GM12878 (cell line): ENCODE measurements around the gene CHCHD2. TPM values are rescaled to one million over a fixed set of nuclear protein-coding genes. Genes with fewer than 3 reads are reported as not detected.

ENCODE experiments used
- ATAC-seq: fragments of 200-7000 bp; cut with Tn5 transposase; 3 replicates; pipeline ENCODE4 v1.9.1; 2020; ENCODE audit warnings: mild to moderate bottlenecking, moderate library complexity
- BruUV-seq: library from RNA; stranded (reverse); fragments of 400-500 nt; replicated peaks from 2 replicates; lab custom pipeline; 2021; lab: Mats Ljungman, UMichigan
- CTCF ChIA-PET: fragments of 300-600 bp; sonication (Branson Sonifier 250); formaldehyde crosslinking; extraction: SDS; loops from one replicate; lab custom pipeline; 2021; ENCODE audit warnings: inconsistent platforms; lab: Yijun Ruan, JAX
- POLR2A ChIA-PET: fragments of 350-600 bp; formaldehyde crosslinking; extraction: SDS; loops from one replicate; lab custom pipeline; 2021; ENCODE audit warnings: inconsistent platforms; lab: Charles Lee
- RAD21 ChIA-PET: fragments of 300-600 bp; sonication (Branson Sonifier 250); formaldehyde crosslinking; loops from one replicate; lab custom pipeline; 2023; ENCODE audit warnings: antibody characterized with exemption; ENCODE audit not compliant: unreplicated experiment; lab: Charles Lee
- SMC1A ChIA-PET: fragments of 300-600 bp; sonication (Branson Sonifier 250); formaldehyde crosslinking; loops from one replicate; lab custom pipeline; 2023; ENCODE audit not compliant: unreplicated experiment, uncharacterized antibody; lab: Charles Lee
- DNase-seq: peaks from one replicate; pipeline ENCODE4 v3.0.0-alpha.2; 2011; ENCODE audit warnings: low read depth, low spot score
- FAIRE-seq: peaks from 3 replicates; lab custom pipeline; 2011; peaks lifted over from hg19 to GRCh38; lab: Jason Lieb, UNC
- H2AFZ ChIP-seq: 2 replicates; pipeline ENCODE4 v1.6.0; 2011; ENCODE audit warnings: low read depth, low read length, control low read depth; ENCODE audit not compliant: control insufficient read depth
- H3K27ac ChIP-seq: 2 replicates; pipeline ENCODE4 v1.5.1; 2011; ENCODE audit warnings: control low read depth; ENCODE audit not compliant: control insufficient read depth, insufficient read depth
- H3K27me3 ChIP-seq, 2 experiments: replicated peaks in 1 of 2; 2 replicates each; pipeline versions ENCODE4 v1.6.0 to v1.6.1; 2011; ENCODE audit warnings: low read length in 1 of 2; ENCODE audit not compliant: control insufficient read depth in 2 of 2, insufficient read depth in 2 of 2
- H3K36me3 ChIP-seq, 2 experiments: 2 replicates each; pipeline ENCODE4 v1.5.1; 2011; ENCODE audit warnings: low read length in 1 of 2; ENCODE audit not compliant: control insufficient read depth in 2 of 2, insufficient read depth in 2 of 2
- H3K4me1 ChIP-seq: 2 replicates; pipeline ENCODE4 v1.6.1; 2011; ENCODE audit warnings: mild to moderate bottlenecking, low read length, moderate library complexity, mixed read lengths; ENCODE audit not compliant: control insufficient read depth, insufficient read depth
- H3K4me2 ChIP-seq: 2 replicates; pipeline ENCODE4 v1.6.0; 2011; ENCODE audit warnings: control low read depth; ENCODE audit not compliant: control insufficient read depth, insufficient read depth
- H3K4me3 ChIP-seq: fragments of 200-600 bp; sonication (generic); 2 replicates; pipeline ENCODE4 v1.5.1; 2016
- H3K79me2 ChIP-seq: 2 replicates; pipeline ENCODE4 v1.6.0; 2011; ENCODE audit warnings: low read length; ENCODE audit not compliant: control insufficient read depth, insufficient read depth
- H3K9ac ChIP-seq: 2 replicates; pipeline ENCODE4 v1.8.0; 2011; ENCODE audit warnings: low read length, control low read depth, mixed read lengths; ENCODE audit not compliant: control insufficient read depth, insufficient read depth
- H3K9me3 ChIP-seq: replicated peaks from 3 replicates; pipeline ENCODE4 v1.5.1; 2011; ENCODE audit warnings: mild to moderate bottlenecking, low read length; ENCODE audit not compliant: control insufficient read depth, insufficient read depth
- H4K20me1 ChIP-seq: 2 replicates; pipeline ENCODE4 v1.6.0; 2011; ENCODE audit not compliant: control insufficient read depth, insufficient read depth
- ATF2 ChIP-seq: IDR thresholded peaks from 2 replicates; pipeline ENCODE4 v1.6.1; 2012; ENCODE audit warnings: low read length, inconsistent platforms
- CBFB ChIP-seq: IDR thresholded peaks from 2 replicates; pipeline ENCODE4 v1.6.1; 2016; ENCODE audit warnings: antibody characterized with exemption, low read depth
- HDGF ChIP-seq: fragments of 450-650 bp; IDR thresholded peaks from 2 replicates; pipeline ENCODE4 v1.6.1; 2016; ENCODE audit warnings: antibody characterized with exemption
- IKZF2 ChIP-seq, 2 experiments: fragments of 450-650 bp; IDR thresholded peaks; 2 replicates each; pipeline ENCODE4 v1.6.1; 2017; ENCODE audit warnings: mild to moderate bottlenecking in 2 of 2, moderate library complexity in 2 of 2
- MAX ChIP-seq: IDR thresholded peaks from 2 replicates; pipeline ENCODE4 v1.6.1; 2012; ENCODE audit warnings: low read depth, low read length, improper control_type of control experiment
- NBN ChIP-seq: fragments of 450-650 bp; IDR thresholded peaks from 2 replicates; pipeline ENCODE4 v1.6.1; 2016
- NFYA ChIP-seq: IDR thresholded peaks from 2 replicates; pipeline ENCODE4 v1.6.1; 2011; ENCODE audit warnings: low read depth, mild to moderate bottlenecking, low read length, improper control_type of control experiment, borderline replicate concordance
- NKRF ChIP-seq: fragments of 450-650 bp; conservative IDR thresholded peaks from 2 replicates; pipeline ENCODE4 v1.6.1; 2017; ENCODE audit warnings: mild to moderate bottlenecking, moderate library complexity
- NR2C1 ChIP-seq: fragments of 450-650 bp; IDR thresholded peaks from 2 replicates; pipeline ENCODE4 v1.6.1; 2017; ENCODE audit warnings: antibody characterized with exemption, mild to moderate bottlenecking, moderate library complexity
- RUNX3 ChIP-seq: IDR thresholded peaks from 2 replicates; pipeline ENCODE4 v1.6.1; 2012; ENCODE audit warnings: low read length, inconsistent platforms
- SMAD1 ChIP-seq: fragments of 450-650 bp; IDR thresholded peaks from 2 replicates; pipeline ENCODE4 v1.6.1; 2018; ENCODE audit warnings: mild to moderate bottlenecking, low read depth; ENCODE audit not compliant: partially characterized antibody
- SREBF2 ChIP-seq: IDR thresholded peaks from 2 replicates; pipeline ENCODE4 v1.6.1; 2012; ENCODE audit warnings: mild to moderate bottlenecking, low read length
- STAT3 ChIP-seq: IDR thresholded peaks from 2 replicates; pipeline ENCODE4 v1.6.1; 2011; ENCODE audit warnings: low read depth, low read length, improper control_type of control experiment
- ZNF687 ChIP-seq: fragments of 450-650 bp; IDR thresholded peaks from 2 replicates; pipeline ENCODE4 v1.6.1; 2017; ENCODE audit warnings: mild to moderate bottlenecking, moderate library complexity
- ZZZ3 ChIP-seq: IDR thresholded peaks from 2 replicates; pipeline ENCODE4 v1.6.1; 2011; ENCODE audit warnings: low read depth; ENCODE audit not compliant: control insufficient read depth, insufficient read length
- WGBS: methylation state at CpG from one replicate; pipeline ENCODE4 v1.1.6; 2016; ENCODE audit warnings: low lambda C conversion rate; ENCODE audit not compliant: insufficient replicate concordance, insufficient coverage; ENCODE audit errors: missing lambda C conversion rate; 5-methylcytosine and 5-hydroxymethylcytosine counted together
- in situ Hi-C: fragments of 300-500 bp; cut with MboI; formaldehyde crosslinking; loops from 9 replicates; pipeline ENCODE4 v1.14.3; 2018; ENCODE audit warnings: mixed read lengths
- intact Hi-C: fragments of 100-400 bp; cut with micrococcal nuclease; formaldehyde crosslinking; loops from one replicate; pipeline ENCODE4 v1.14.2; 2022; ENCODE audit not compliant: unreplicated experiment
- polyA plus RNA-seq, 11 experiments: library from polyadenylated mRNA; depleted of rRNA in 4 of 11; unstranded in 6 of 11; stranded (reverse) in 5 of 11; fragments of >200 nt; fragmentation: Nextera tagmentation in 4 of 11; fragmentation: Illumina TruSeq in 1 of 11; extraction: Ambion mirVana in 4 of 11; extraction: Trizol in 1 of 11; gene quantifications; 1 replicate in 1 of 11; 2 replicates in 10 of 11; pipeline versions ENCODE4 v1.2.1 to v1.2.3, GENCODE V29; 2011 to 2016; ENCODE audit warnings: inconsistent platforms in 2 of 11, missing spikeins in 2 of 11, low read depth in 1 of 11
- total RNA-seq, 4 experiments: library from RNA; depleted of rRNA in 3 of 4; stranded (reverse); fragments of >200 nt in 3 of 4; fragmentation: Illumina TruSeq in 1 of 4; extraction: Trizol in 1 of 4; gene quantifications; 2 replicates each; pipeline versions ENCODE4 v1.2.1 to v1.2.3, GENCODE V29; 2013 to 2021
- TF ChIP-seq, protein P1 (sequence below): IDR thresholded peaks from 2 replicates; pipeline ENCODE4 v1.6.1; 2011; ENCODE audit warnings: mild to moderate bottlenecking, low read depth, low read length, moderate library complexity; ENCODE audit not compliant: insufficient replicate concordance

CHCHD2 gene
- total and polyA plus RNA-seq, 10 of the 15 experiments (the other 5 are each of a cell fraction or from before 2014, with no cell fraction given) = 97.8 to 1,291 (median 619) TPM

- no peak for DNase-seq
- ATAC-seq = no peak
- ChIA-PET POLR2A (no interaction called here), SMC1A (no interaction called here), RAD21 (no interaction called here), CTCF (no interaction called here)
- H3K27me3 ChIP-seq = no peaks in the 10 kb centered on the region
- no peak for TF ChIP-seq ZNF687
- TF ChIP-seq HDGF = no peak
- TF ChIP-seq STAT3 = no peak
- no peak for TF ChIP-seq NKRF
- TF ChIP-seq, protein P1, sequence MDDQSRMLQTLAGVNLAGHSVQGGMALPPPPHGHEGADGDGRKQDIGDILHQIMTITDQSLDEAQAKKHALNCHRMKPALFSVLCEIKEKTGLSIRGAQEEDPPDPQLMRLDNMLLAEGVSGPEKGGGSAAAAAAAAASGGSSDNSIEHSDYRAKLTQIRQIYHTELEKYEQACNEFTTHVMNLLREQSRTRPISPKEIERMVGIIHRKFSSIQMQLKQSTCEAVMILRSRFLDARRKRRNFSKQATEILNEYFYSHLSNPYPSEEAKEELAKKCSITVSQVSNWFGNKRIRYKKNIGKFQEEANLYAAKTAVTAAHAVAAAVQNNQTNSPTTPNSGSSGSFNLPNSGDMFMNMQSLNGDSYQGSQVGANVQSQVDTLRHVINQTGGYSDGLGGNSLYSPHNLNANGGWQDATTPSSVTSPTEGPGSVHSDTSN = no peak
- TF ChIP-seq CBFB = no peak
- no peak for TF ChIP-seq NBN
- no peak for TF ChIP-seq IKZF2 (IDR thresholded peaks at IDR 0.05)
- no peak for TF ChIP-seq MAX
- no peak for TF ChIP-seq NR2C1
- TF ChIP-seq RUNX3 = no peak
- no peak for TF ChIP-seq NFYA
- TF ChIP-seq SREBF2 = no peak
- TF ChIP-seq SMAD1 = no peak
- TF ChIP-seq ZZZ3 = no peak
- no peak for TF ChIP-seq ATF2
- peaks cover 7% of the 10 kb centered on the region for H3K79me2 ChIP-seq
- H2AFZ ChIP-seq = no peak overlapping the region
- H3K27ac ChIP-seq = no peak overlapping the region
- no peak overlapping the region for H3K4me3 ChIP-seq
- no peak overlapping the region for H3K9ac ChIP-seq
- H4K20me1 ChIP-seq = no peaks in the 10 kb centered on the region
- peaks cover 2% of the 10 kb centered on the region; the same call in 2 of the 3 replicates for H3K9me3 ChIP-seq
- no peak overlapping the region for H3K4me2 ChIP-seq
- in situ Hi-C loops = no loop called here
- no peak for FAIRE-seq
- intact Hi-C loops = no loop called here
- BruUV-seq = no TSS peak
- WGBS = 90% methylated on average over 1 of the region's 1 CpG
- no peaks in the 10 kb centered on the region for H3K4me1 ChIP-seq
- no peaks in the 10 kb centered on the region for H3K36me3 ChIP-seq
Observed at GRCh38 chr7:56110611-56111010, 4.3 kb upstream of the CHCHD2 start.
